GM23338 (cell line): Measurements from ENCODE around the gene PDXDC1.
"Not testable (repeated sequence)": the region's sequence is repeated elsewhere in the genome, so short reads cannot be mapped to it uniquely, and the experiment has no call there.

Source experiments
- EZH2 ChIP-seq: fragments of 200-600 bp; sonication (generic); IDR thresholded peaks from one replicate; pipeline ENCODE4 v1.8.0; 2017; ENCODE audit warnings: antibody characterized with exemption, mild to moderate bottlenecking, low read depth; ENCODE audit not compliant: unreplicated experiment
- POLR2AphosphoS5 ChIP-seq: IDR thresholded peaks from 2 replicates; pipeline ENCODE4 v1.6.1; 2016; ENCODE audit warnings: antibody characterized with exemption, low read depth
- STAT1 ChIP-seq: IDR thresholded peaks from one replicate; pipeline ENCODE4 v1.6.1; 2016; ENCODE audit warnings: antibody characterized with exemption; ENCODE audit not compliant: unreplicated experiment
- TF ChIP-seq, protein P1 (sequence below), 2 experiments: fragments of 200-600 bp in 1 of 2; sonication (generic) in 1 of 2; conservative IDR thresholded peaks; 2 replicates each; pipeline versions ENCODE4 v1.5.1 to v1.6.1; 2016 to 2017; ENCODE audit warnings: antibody characterized with exemption in 2 of 2, low read depth in 2 of 2, mild to moderate bottlenecking in 2 of 2, moderate library complexity in 1 of 2

DNA sequence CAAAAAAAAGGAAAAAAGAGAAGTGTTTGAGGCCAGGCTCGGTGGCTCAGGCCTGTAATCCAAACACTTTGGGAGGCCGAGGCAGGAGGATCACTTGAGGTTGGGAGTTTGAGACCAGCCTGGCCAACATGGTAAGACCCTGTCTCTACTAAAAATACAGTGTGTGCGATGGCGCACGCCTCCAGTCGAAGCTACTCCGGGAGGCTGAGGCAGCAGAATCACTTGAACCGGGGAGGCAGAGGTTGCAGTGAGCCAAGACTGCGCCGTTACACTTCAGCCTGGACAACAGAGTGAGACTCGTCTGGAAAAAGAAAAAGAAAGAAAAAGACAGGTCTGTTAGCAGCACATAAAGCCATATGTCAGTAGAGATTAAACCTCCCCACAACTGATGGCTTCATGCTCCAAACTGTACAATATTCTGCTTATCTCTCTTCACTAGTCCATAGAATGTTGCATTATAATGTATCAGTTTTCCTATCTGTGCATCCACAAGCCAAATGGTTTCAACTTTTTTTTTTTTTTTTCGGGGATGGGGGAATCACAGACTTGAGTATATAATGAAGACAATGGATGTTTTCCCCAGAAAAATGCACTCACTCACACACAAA is 3.1 kb upstream of the PDXDC1 start:
- TF ChIP-seq EZH2, POLR2AphosphoS5, STAT1: not testable (repeated sequence)
- TF ChIP-seq, protein P1, sequence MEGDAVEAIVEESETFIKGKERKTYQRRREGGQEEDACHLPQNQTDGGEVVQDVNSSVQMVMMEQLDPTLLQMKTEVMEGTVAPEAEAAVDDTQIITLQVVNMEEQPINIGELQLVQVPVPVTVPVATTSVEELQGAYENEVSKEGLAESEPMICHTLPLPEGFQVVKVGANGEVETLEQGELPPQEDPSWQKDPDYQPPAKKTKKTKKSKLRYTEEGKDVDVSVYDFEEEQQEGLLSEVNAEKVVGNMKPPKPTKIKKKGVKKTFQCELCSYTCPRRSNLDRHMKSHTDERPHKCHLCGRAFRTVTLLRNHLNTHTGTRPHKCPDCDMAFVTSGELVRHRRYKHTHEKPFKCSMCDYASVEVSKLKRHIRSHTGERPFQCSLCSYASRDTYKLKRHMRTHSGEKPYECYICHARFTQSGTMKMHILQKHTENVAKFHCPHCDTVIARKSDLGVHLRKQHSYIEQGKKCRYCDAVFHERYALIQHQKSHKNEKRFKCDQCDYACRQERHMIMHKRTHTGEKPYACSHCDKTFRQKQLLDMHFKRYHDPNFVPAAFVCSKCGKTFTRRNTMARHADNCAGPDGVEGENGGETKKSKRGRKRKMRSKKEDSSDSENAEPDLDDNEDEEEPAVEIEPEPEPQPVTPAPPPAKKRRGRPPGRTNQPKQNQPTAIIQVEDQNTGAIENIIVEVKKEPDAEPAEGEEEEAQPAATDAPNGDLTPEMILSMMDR (conservative IDR thresholded peaks at IDR 0.05; ENCODE audit: low read depth in 2 of 2) = not testable (repeated sequence)
